H1 (cell line): ENCODE results near the gene FRAT2. TPM values are rescaled to one million over a fixed set of nuclear protein-coding genes. Genes with fewer than 3 reads are reported as not detected.

ENCODE experiments used
- ASH2L ChIP-seq: fragments of 200-600, 300-600 bp; sonication (generic); IDR thresholded peaks from one replicate; pipeline ENCODE4 v1.7.1; 2017; ENCODE audit warnings: low read length
- CBX5 ChIP-seq: fragments of 300-800, 300-1000 bp; sonication (generic); IDR thresholded peaks from 2 replicates; pipeline ENCODE4 v1.7.1; 2016; ENCODE audit warnings: antibody characterized with exemption, low read length, low read depth
- CBX8 ChIP-seq: fragments of 300-800, 300-1000 bp; sonication (generic); IDR thresholded peaks from 2 replicates; pipeline ENCODE4 v1.7.1; 2016; ENCODE audit warnings: low read depth, low read length, borderline replicate concordance
- CTBP2 ChIP-seq: IDR thresholded peaks from 2 replicates; pipeline ENCODE4 v1.7.0; 2011; ENCODE audit warnings: borderline replicate concordance, mild to moderate bottlenecking, moderate library complexity, mixed read lengths, low read length; ENCODE audit not compliant: insufficient read depth, insufficient read length
- EGR1 ChIP-seq: IDR thresholded peaks from 2 replicates; pipeline ENCODE4 v1.6.1; 2011; ENCODE audit warnings: low read depth, low read length, borderline replicate concordance
- GABPA ChIP-seq: IDR thresholded peaks from 2 replicates; pipeline ENCODE4 v1.6.1; 2011; ENCODE audit warnings: mild to moderate bottlenecking, low read length, moderate library complexity, borderline replicate concordance; ENCODE audit not compliant: insufficient read depth
- GTF2F1 ChIP-seq: IDR thresholded peaks from 2 replicates; pipeline ENCODE4 v1.6.1; 2012; ENCODE audit warnings: low read depth, low read length, improper control_type of control experiment, borderline replicate concordance
- HDAC2 ChIP-seq, 2 experiments: fragments of 300-600 bp in 1 of 2; sonication (generic) in 1 of 2; IDR thresholded peaks; 2 replicates each; pipeline ENCODE4 v1.6.1; 2011 to 2012; ENCODE audit warnings: low read depth in 2 of 2, low read length in 2 of 2, mild to moderate bottlenecking in 2 of 2, moderate library complexity in 2 of 2, borderline replicate concordance in 1 of 2, inconsistent platforms in 1 of 2
- MAFK ChIP-seq: IDR thresholded peaks from 2 replicates; pipeline ENCODE4 v1.6.1; 2012; ENCODE audit warnings: low read depth, mild to moderate bottlenecking, improper control_type of control experiment, low read length
- POLR2AphosphoS5 ChIP-seq: IDR thresholded peaks from 2 replicates; pipeline ENCODE4 v1.6.1; 2011; ENCODE audit warnings: low read depth, low read length
- POU5F1 ChIP-seq: IDR thresholded peaks from 2 replicates; pipeline ENCODE4 v1.6.1; 2011; ENCODE audit warnings: low read depth, mild to moderate bottlenecking, low read length, moderate library complexity
- RAD21 ChIP-seq, 2 experiments: IDR thresholded peaks in 1 of 2; conservative IDR thresholded peaks in 1 of 2; 2 replicates each; pipeline ENCODE4 v1.6.1; 2011; ENCODE audit warnings: low read depth in 2 of 2, low read length in 2 of 2, improper control_type of control experiment in 1 of 2, inconsistent platforms in 1 of 2, mild to moderate bottlenecking in 1 of 2, moderate library complexity in 1 of 2
- SIN3A ChIP-seq, 2 experiments: IDR thresholded peaks in 1 of 2; conservative IDR thresholded peaks in 1 of 2; 2 replicates each; pipeline ENCODE4 v1.6.1; 2011 to 2012; ENCODE audit warnings: low read length in 2 of 2, improper control_type of control experiment in 1 of 2, low read depth in 1 of 2, mild to moderate bottlenecking in 1 of 2
- SIRT6 ChIP-seq: IDR thresholded peaks from one replicate; pipeline ENCODE4 v1.7.1; 2012; ENCODE audit warnings: low read length, inconsistent platforms
- TAF7 ChIP-seq: optimal IDR thresholded peaks from 2 replicates; pipeline ENCODE3; 2011; ENCODE audit warnings: low read depth, mild to moderate bottlenecking, inconsistent platforms, low read length, moderate library complexity, borderline replicate concordance
- TBP ChIP-seq: IDR thresholded peaks from 2 replicates; pipeline ENCODE4 v1.6.1; 2011; ENCODE audit warnings: low read depth, low read length, improper control_type of control experiment
- TCF12 ChIP-seq: IDR thresholded peaks from 2 replicates; pipeline ENCODE4 v1.6.1; 2011; ENCODE audit warnings: low read depth, mild to moderate bottlenecking, low read length
- YY1 ChIP-seq: IDR thresholded peaks from 2 replicates; pipeline ENCODE4 v1.6.1; 2011; ENCODE audit warnings: low read depth, mild to moderate bottlenecking, low read length
- polyA plus RNA-seq, 7 experiments: library from polyadenylated mRNA; depleted of rRNA in 3 of 7; stranded (reverse) in 5 of 7; unstranded in 2 of 7; fragments of >200 nt in 5 of 7; fragments of 200-250 nt in 2 of 7; gene quantifications; 1 replicate in 5 of 7; 2 replicates in 1 of 7; 4 replicates in 1 of 7; pipeline versions ENCODE4 v1.2.1 to v1.2.3, GENCODE V29; 2011 to 2013; ENCODE audit warnings: missing spikeins in 2 of 7, mixed read lengths in 2 of 7
- total RNA-seq: library from RNA; stranded (reverse); fragmentation: NEBNext Ultra II Directional; extraction: Animal tissue kit (Norgen Biotek cat#: 25700); gene quantifications from 2 replicates; pipeline ENCODE4 v1.2.1, GENCODE V29; 2021
- TF ChIP-seq, protein P1 (sequence below): IDR thresholded peaks from 2 replicates; pipeline ENCODE4 v1.6.1; 2012; ENCODE audit warnings: low read length, inconsistent platforms

FRAT2 gene
- total and polyA plus RNA-seq, 2 of the 8 experiments (the other 6 are each of a cell fraction or from before 2014, with no cell fraction given): 47.4 to 83.0 TPM

DNA sequence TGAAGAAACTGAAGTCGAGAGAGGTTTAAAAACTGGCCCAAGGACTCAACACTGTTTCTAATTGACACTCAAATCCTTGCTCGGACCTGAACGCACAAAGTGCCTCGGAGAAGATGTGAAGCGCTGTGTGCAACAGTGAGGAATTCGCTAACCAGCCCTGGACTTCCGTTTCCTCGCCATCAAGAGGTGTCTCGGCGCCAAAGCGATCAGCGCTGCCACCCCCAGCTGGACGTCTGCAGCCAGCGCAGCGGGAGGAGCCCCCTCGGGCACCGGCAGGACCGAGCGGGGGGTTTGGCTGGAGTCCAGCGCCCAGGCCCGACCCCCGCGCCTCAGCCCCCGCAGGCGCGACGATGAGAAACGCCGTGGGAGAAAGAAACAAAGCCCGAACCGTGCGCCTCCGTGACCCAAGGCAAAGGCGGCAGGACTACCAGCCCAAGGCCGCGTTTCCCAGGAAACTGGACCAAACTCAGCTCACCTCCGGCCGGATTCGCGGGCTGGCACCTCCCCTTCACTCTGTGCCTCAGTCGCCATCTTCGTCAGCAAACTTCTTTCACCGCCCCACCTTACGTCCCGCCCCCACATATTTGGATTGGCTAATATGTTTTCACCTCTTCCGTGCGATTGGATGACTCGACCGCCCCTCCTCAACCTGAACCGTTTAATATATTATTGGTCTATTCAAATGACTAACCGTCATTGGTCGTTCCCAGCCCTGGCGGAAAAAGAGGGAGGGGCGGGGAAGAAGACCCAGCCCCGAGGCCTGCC lies 42.2 kb downstream of the FRAT2 start, which contains the start of gene ARHGAP19 (continued):
- peak in 1 of 2 experiments; percentile 53; a peak in 1 of 4 replicates for TF ChIP-seq HDAC2 (IDR thresholded peaks at IDR 0.05; ENCODE audit: borderline replicate concordance in 1 of 2, low read depth in 2 of 2, low read length in 2 of 2)
- TF ChIP-seq TBP: peak; percentile 90; the same call in 1 of the 2 replicates
- TF ChIP-seq SIRT6: no peak
- peak; percentile 81 for TF ChIP-seq POLR2AphosphoS5
- no peak for TF ChIP-seq POU5F1
- TF ChIP-seq, protein P1, sequence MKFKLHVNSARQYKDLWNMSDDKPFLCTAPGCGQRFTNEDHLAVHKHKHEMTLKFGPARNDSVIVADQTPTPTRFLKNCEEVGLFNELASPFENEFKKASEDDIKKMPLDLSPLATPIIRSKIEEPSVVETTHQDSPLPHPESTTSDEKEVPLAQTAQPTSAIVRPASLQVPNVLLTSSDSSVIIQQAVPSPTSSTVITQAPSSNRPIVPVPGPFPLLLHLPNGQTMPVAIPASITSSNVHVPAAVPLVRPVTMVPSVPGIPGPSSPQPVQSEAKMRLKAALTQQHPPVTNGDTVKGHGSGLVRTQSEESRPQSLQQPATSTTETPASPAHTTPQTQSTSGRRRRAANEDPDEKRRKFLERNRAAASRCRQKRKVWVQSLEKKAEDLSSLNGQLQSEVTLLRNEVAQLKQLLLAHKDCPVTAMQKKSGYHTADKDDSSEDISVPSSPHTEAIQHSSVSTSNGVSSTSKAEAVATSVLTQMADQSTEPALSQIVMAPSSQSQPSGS: no peak
- no peak for TF ChIP-seq TCF12
- peak; percentile 96 for TF ChIP-seq ASH2L
- no peak; a peak in 1 of 4 replicates for TF ChIP-seq RAD21 (IDR thresholded peaks at IDR 0.05 in 1 of 2, conservative IDR thresholded peaks at IDR 0.05 in 1 of 2; ENCODE audit: low read depth in 2 of 2, low read length in 2 of 2)
- 0 out of 2 replicates have a peak, but pooled peaks have one; percentile 44 for TF ChIP-seq GABPA
- TF ChIP-seq YY1: peak; percentile 90
- TF ChIP-seq SIN3A (conservative IDR thresholded peaks at IDR 0.05 in 1 of 2, IDR thresholded peaks at IDR 0.05 in 1 of 2; ENCODE audit: low read depth in 1 of 2, low read length in 2 of 2): peak; percentile 43 to 85; a peak in 2 of 4 replicates
- no peak; the same call in 1 of the 2 replicates for TF ChIP-seq EGR1
- TF ChIP-seq CBX8: no peak
- no peak for TF ChIP-seq GTF2F1
- peak; percentile 81 for TF ChIP-seq TAF7
- no peak for TF ChIP-seq MAFK
- peak; percentile 41 for TF ChIP-seq CTBP2
- no peak for TF ChIP-seq CBX5
